C4-2B (cell line): ENCODE results near the gene B3GALT5.

Experiments
- CTCF ChIP-seq: fragments of 450-650 bp; conservative IDR thresholded peaks from 2 replicates; pipeline ENCODE4 v1.5.1; 2017; ENCODE audit warnings: mild to moderate bottlenecking
- ZFX ChIP-seq: fragments of 450-650 bp; IDR thresholded peaks from 2 replicates; pipeline ENCODE4 v1.6.1; 2017

- TF ChIP-seq CTCF, result no peak
- no peak for TF ChIP-seq ZFX
Observed at GRCh38 chr21:39602793-39603192, 9.9 kb upstream of the B3GALT5 start.
